HepG2 (cell line): ENCODE measurements around the gene ATP5F1A. TPM values are rescaled to one million over a fixed set of nuclear protein-coding genes. Genes with fewer than 3 reads are reported as not detected.

Experiments used
- AGO2 ChIP-seq: fragments of 200-400 bp; formaldehyde crosslinking; optimal IDR thresholded peaks from 2 replicates; pipeline ENCODE3; 2017; ENCODE audit warnings: mild to moderate bottlenecking, low read depth, low read length, moderate library complexity
- AHR ChIP-seq: IDR thresholded peaks from 2 replicates; pipeline ENCODE4 v1.6.1; 2018; ENCODE audit warnings: missing genetic modification reagents, missing compliant biosample characterization
- ASH2L ChIP-seq: fragments of 300-600, 200-600 bp; sonication (generic); IDR thresholded peaks from 2 replicates; pipeline ENCODE4 v1.7.0; 2017; ENCODE audit warnings: low read depth, mild to moderate bottlenecking, moderate library complexity, mixed read lengths, low read length; ENCODE audit not compliant: insufficient read length
- ELF4 ChIP-seq: sonication (generic); formaldehyde crosslinking; IDR thresholded peaks from 2 replicates; pipeline ENCODE4 v1.5.0; 2020; ENCODE audit warnings: missing genetic modification reagents, mild to moderate bottlenecking, moderate library complexity, borderline replicate concordance
- POLR2A ChIP-seq, 2 experiments: IDR thresholded peaks; 2 replicates each; pipeline ENCODE4 v1.6.1; 2011; ENCODE audit warnings: low read depth in 2 of 2, low read length in 2 of 2, mild to moderate bottlenecking in 1 of 2, moderate library complexity in 1 of 2; ENCODE audit not compliant: insufficient read depth in 1 of 2
- SPEN ChIP-seq: sonication (generic); formaldehyde crosslinking; IDR thresholded peaks from 2 replicates; pipeline ENCODE4 v1.5.1; 2020; ENCODE audit warnings: low read depth, mild to moderate bottlenecking, missing genetic modification reagents
- ZBTB3 ChIP-seq: sonication (generic); formaldehyde crosslinking; IDR thresholded peaks from 2 replicates; pipeline ENCODE4 v1.4.0; 2020; ENCODE audit warnings: low read depth, mild to moderate bottlenecking, moderate library complexity, missing genetic modification reagents, borderline replicate concordance
- ZFP36 ChIP-seq: fragments of 150-350 bp; IDR thresholded peaks from 2 replicates; pipeline ENCODE4 v1.6.1; 2018; ENCODE audit warnings: borderline replicate concordance, low read length, low read depth; ENCODE audit not compliant: partially characterized antibody
- ZMYM4 ChIP-seq: sonication (generic); formaldehyde crosslinking; IDR thresholded peaks from 2 replicates; pipeline ENCODE4 v1.8.1; 2023; ENCODE audit warnings: mild to moderate bottlenecking, missing genetic modification reagents
- ZNF317 ChIP-seq: sonication (generic); formaldehyde crosslinking; IDR thresholded peaks from 2 replicates; pipeline ENCODE4 v1.5.0; 2020; ENCODE audit warnings: mild to moderate bottlenecking, missing genetic modification reagents
- ZNF350 ChIP-seq: sonication (generic); formaldehyde crosslinking; IDR thresholded peaks from 2 replicates; pipeline ENCODE4 v1.4.0; 2020; ENCODE audit warnings: mild to moderate bottlenecking, low read depth, missing genetic modification reagents, borderline replicate concordance
- ZNF614 ChIP-seq: IDR thresholded peaks from 2 replicates; pipeline ENCODE4 v1.6.1; 2018; ENCODE audit warnings: missing biosample characterization, missing genetic modification reagents, inconsistent platforms, borderline replicate concordance
- ZNF616 ChIP-seq: sonication (generic); formaldehyde crosslinking; IDR thresholded peaks from 2 replicates; pipeline ENCODE4 v1.5.0; 2020; ENCODE audit warnings: low read depth, mild to moderate bottlenecking, missing genetic modification reagents
- ZNF674 ChIP-seq: sonication (generic); formaldehyde crosslinking; IDR thresholded peaks from 2 replicates; pipeline ENCODE4 v1.5.0; 2020; ENCODE audit warnings: low read depth, mild to moderate bottlenecking, missing genetic modification reagents
- ZNF878 ChIP-seq: sonication (generic); formaldehyde crosslinking; IDR thresholded peaks from 2 replicates; pipeline ENCODE4 v1.8.1; 2023; ENCODE audit warnings: mild to moderate bottlenecking, missing genetic modification reagents, moderate library complexity
- polyA plus RNA-seq, 8 experiments: library from polyadenylated mRNA; depleted of rRNA in 3 of 8; stranded (reverse) in 7 of 8; unstranded in 1 of 8; fragments of >200 nt; fragmentation: Illumina TruSeq in 4 of 8; extraction: Trizol in 4 of 8; gene quantifications; 2 replicates each; pipeline versions ENCODE4 v1.2.1 to v1.2.3, GENCODE V29; 2011 to 2016; ENCODE audit warnings: low read depth in 4 of 8, missing spikeins in 1 of 8, mixed read lengths in 1 of 8; ENCODE audit not compliant: insufficient read depth in 1 of 8
- total RNA-seq, 5 experiments: library from RNA; depleted of rRNA; stranded (reverse); fragments of >200 nt; fragmentation: Illumina TruSeq; extraction: Trizol; gene quantifications; 2 replicates each; pipeline ENCODE4 v1.2.3, GENCODE V29; 2016; ENCODE audit warnings: low read depth in 1 of 5
- TF ChIP-seq, protein P1 (sequence below): sonication (generic); formaldehyde crosslinking; IDR thresholded peaks from 2 replicates; pipeline ENCODE4 v1.5.1; 2020; ENCODE audit warnings: missing genetic modification reagents, mild to moderate bottlenecking, borderline replicate concordance
- TF ChIP-seq, protein P2 (sequence below): sonication (generic); formaldehyde crosslinking; IDR thresholded peaks from 2 replicates; pipeline ENCODE4 v1.8.1; 2023; ENCODE audit warnings: mild to moderate bottlenecking, moderate library complexity, missing genetic modification reagents
- TF ChIP-seq, protein P3 (sequence below): sonication (generic); formaldehyde crosslinking; conservative IDR thresholded peaks from 2 replicates; pipeline ENCODE4 v1.4.0; 2020; ENCODE audit warnings: missing genetic modification reagents
- TF ChIP-seq, protein P4 (sequence below): sonication (generic); formaldehyde crosslinking; IDR thresholded peaks from 2 replicates; pipeline ENCODE4 v1.5.0; 2020; ENCODE audit warnings: missing genetic modification reagents
- TF ChIP-seq, protein P5 (sequence below): sonication (generic); formaldehyde crosslinking; IDR thresholded peaks from 2 replicates; pipeline ENCODE4 v1.8.0; 2022; ENCODE audit warnings: mild to moderate bottlenecking, missing genetic modification reagents

Gene ATP5F1A
- total and polyA plus RNA-seq, 2 of the 13 experiments (the other 11 are each of a cell fraction or from before 2014, with no cell fraction given), result 459 to 922 TPM

DNA sequence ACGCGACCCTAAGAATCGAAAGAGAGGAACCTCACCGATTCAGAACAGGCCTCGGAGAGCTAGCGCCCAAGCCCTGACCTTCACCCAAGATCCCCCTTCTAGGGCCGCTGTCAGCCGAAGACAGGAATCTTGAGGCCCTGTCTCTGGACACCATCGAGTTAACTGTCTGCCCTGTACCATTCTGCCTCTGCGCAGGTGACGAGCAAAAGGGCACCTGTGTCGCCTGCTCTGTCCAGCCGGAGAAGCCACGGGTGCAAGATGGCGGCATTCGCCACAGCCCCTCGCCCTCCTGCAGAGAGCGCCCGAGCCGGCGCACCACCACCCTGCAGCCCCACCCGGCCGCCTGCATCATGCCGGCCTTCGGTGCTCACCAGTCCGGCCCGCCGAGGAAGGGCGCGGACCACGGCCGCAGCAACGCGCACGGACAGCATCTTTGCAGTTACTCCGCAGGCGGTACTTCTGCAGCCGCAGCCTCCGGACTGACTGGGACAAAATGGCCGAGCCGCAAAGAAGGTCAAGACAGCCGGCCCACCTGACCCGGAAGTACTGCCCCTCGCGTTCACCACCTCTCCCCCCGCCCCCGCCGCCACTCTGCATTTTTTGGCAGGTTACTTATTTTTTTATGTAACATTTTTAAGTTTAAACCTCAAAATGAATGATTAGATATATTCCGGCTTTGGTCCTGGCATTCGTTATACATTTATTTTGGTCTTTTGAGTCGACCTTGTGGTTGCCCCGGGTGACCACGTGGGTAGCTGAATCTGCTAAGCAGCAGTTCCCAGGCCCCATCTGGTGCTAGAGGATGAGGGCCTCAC lies at the start of gene ATP5F1A (continued):
- TF ChIP-seq ASH2L, result peak; percentile 97
- TF ChIP-seq SPEN (CRISPR knock-in tag), result peak; percentile 84
- peak; percentile 82; the same call in 1 of the 2 replicates for TF ChIP-seq ZMYM4
- TF ChIP-seq, protein P1, sequence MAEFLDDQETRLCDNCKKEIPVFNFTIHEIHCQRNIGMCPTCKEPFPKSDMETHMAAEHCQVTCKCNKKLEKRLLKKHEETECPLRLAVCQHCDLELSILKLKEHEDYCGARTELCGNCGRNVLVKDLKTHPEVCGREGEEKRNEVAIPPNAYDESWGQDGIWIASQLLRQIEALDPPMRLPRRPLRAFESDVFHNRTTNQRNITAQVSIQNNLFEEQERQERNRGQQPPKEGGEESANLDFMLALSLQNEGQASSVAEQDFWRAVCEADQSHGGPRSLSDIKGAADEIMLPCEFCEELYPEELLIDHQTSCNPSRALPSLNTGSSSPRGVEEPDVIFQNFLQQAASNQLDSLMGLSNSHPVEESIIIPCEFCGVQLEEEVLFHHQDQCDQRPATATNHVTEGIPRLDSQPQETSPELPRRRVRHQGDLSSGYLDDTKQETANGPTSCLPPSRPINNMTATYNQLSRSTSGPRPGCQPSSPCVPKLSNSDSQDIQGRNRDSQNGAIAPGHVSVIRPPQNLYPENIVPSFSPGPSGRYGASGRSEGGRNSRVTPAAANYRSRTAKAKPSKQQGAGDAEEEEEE (CRISPR knock-in tag), result no peak
- TF ChIP-seq ZBTB3 (CRISPR knock-in tag), result 0 out of 2 replicates have a peak, but pooled peaks have one; percentile 21
- TF ChIP-seq ZNF317 (CRISPR knock-in tag), result 0 out of 2 replicates have a peak, but pooled peaks have one; percentile 59
- TF ChIP-seq, protein P2, sequence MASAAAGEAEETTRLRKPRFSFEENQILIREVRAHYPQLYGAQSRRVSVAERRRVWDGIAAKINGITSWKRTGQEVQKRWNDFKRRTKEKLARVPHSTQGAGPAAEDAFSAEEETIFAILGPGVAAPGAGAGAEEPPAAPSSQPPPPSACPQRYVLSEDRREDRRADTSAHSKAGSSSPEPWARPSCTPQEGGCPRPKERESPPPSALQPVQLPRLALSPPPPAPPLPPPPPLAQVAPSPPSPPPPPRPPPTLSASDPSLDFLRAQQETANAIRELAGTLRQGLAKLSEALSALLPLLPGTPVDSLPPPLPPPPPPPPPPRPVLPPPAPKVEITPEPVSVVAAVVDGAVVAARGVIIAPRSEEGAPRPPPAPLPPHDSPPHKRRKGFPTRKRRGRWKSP, result peak; percentile 60
- TF ChIP-seq, protein P3, sequence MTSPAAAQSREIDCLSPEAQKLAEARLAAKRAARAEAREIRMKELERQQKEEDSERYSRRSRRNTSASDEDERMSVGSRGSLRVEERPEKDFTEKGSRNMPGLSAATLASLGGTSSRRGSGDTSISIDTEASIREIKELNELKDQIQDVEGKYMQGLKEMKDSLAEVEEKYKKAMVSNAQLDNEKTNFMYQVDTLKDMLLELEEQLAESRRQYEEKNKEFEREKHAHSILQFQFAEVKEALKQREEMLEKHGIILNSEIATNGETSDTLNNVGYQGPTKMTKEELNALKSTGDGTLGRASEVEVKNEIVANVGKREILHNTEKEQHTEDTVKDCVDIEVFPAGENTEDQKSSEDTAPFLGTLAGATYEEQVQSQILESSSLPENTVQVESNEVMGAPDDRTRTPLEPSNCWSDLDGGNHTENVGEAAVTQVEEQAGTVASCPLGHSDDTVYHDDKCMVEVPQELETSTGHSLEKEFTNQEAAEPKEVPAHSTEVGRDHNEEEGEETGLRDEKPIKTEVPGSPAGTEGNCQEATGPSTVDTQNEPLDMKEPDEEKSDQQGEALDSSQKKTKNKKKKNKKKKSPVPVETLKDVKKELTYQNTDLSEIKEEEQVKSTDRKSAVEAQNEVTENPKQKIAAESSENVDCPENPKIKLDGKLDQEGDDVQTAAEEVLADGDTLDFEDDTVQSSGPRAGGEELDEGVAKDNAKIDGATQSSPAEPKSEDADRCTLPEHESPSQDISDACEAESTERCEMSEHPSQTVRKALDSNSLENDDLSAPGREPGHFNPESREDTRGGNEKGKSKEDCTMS (CRISPR knock-in tag), result no peak
- TF ChIP-seq, protein P4, sequence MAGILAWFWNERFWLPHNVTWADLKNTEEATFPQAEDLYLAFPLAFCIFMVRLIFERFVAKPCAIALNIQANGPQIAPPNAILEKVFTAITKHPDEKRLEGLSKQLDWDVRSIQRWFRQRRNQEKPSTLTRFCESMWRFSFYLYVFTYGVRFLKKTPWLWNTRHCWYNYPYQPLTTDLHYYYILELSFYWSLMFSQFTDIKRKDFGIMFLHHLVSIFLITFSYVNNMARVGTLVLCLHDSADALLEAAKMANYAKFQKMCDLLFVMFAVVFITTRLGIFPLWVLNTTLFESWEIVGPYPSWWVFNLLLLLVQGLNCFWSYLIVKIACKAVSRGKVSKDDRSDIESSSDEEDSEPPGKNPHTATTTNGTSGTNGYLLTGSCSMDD (CRISPR knock-in tag), result no peak
- peak; percentile 54; the same call in 1 of the 2 replicates for TF ChIP-seq ZNF614
- TF ChIP-seq ZNF674 (CRISPR knock-in tag), result 0 out of 2 replicates have a peak, but pooled peaks have one; percentile 50
- TF ChIP-seq, protein P5, sequence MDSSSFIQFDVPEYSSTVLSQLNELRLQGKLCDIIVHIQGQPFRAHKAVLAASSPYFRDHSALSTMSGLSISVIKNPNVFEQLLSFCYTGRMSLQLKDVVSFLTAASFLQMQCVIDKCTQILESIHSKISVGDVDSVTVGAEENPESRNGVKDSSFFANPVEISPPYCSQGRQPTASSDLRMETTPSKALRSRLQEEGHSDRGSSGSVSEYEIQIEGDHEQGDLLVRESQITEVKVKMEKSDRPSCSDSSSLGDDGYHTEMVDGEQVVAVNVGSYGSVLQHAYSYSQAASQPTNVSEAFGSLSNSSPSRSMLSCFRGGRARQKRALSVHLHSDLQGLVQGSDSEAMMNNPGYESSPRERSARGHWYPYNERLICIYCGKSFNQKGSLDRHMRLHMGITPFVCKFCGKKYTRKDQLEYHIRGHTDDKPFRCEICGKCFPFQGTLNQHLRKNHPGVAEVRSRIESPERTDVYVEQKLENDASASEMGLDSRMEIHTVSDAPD (CRISPR knock-in tag), result no peak
- TF ChIP-seq ELF4 (CRISPR knock-in tag), result peak; percentile 67
- peak; percentile 90 for TF ChIP-seq AGO2
- TF ChIP-seq ZNF616 (CRISPR knock-in tag), result 0 out of 2 replicates have a peak, but pooled peaks have one; percentile 26
- no peak for TF ChIP-seq ZFP36
- TF ChIP-seq ZNF350 (CRISPR knock-in tag), result peak; percentile 73
- TF ChIP-seq ZNF878 (CRISPR knock-in tag), result no peak
- no peak for TF ChIP-seq AHR (CRISPR knock-in tag)
- TF ChIP-seq POLR2A (IDR thresholded peaks at IDR 0.05; ENCODE audit: insufficient read depth in 1 of 2, low read depth in 2 of 2, low read length in 2 of 2), result peak; percentile 91
